CD4-positive, alpha-beta memory T cell (primary cell): ENCODE measurements around the gene WAC. TPM values are rescaled to one million over a fixed set of nuclear protein-coding genes. Genes with fewer than 3 reads are reported as not detected.
"Not testable (repeated sequence)": the region's sequence is repeated elsewhere in the genome, so short reads cannot be mapped to it uniquely, and the experiment has no call there.

Source experiments
- CTCF ChIA-PET: fragments of 350-600 bp; sonication (Branson Sonifier 250); formaldehyde crosslinking; loops from one replicate; lab custom pipeline; 2021; ENCODE audit warnings: inconsistent platforms; ENCODE audit not compliant: partially characterized antibody; lab: Charles Lee
- POLR2A ChIA-PET: fragments of 350-600 bp; sonication (Branson Sonifier 250); formaldehyde crosslinking; loops from one replicate; lab custom pipeline; 2021; ENCODE audit not compliant: partially characterized antibody; lab: Charles Lee
- DNase-seq, 5 donors: peaks; one replicate each; pipeline versions ENCODE4 v3.0.0 to v3.0.0-alpha.2; 2020 to 2022; ENCODE audit warnings: mixed read lengths in 1 of 5
- H3K27ac ChIP-seq: one replicate; pipeline ENCODE4 v1.7.0; 2013; ENCODE audit warnings: low read depth, low read length
- H3K27me3 ChIP-seq: 2 replicates; pipeline ENCODE4 v1.7.0; 2013; ENCODE audit warnings: mild to moderate bottlenecking, low read length, moderate library complexity; ENCODE audit not compliant: insufficient read depth
- H3K36me3 ChIP-seq: 2 replicates; pipeline ENCODE4 v1.7.0; 2013; ENCODE audit warnings: mild to moderate bottlenecking, low read length, moderate library complexity; ENCODE audit not compliant: insufficient read depth
- H3K4me1 ChIP-seq: 2 replicates; pipeline ENCODE4 v1.7.0; 2013; ENCODE audit warnings: mild to moderate bottlenecking, low read length, moderate library complexity; ENCODE audit not compliant: insufficient read depth
- H3K4me3 ChIP-seq, 2 donors: one replicate each; pipeline ENCODE4 v1.7.0; 2013; ENCODE audit warnings: low read length in 2 of 2, mild to moderate bottlenecking in 1 of 2
- H3K9me3 ChIP-seq, 2 donors: one replicate each; pipeline ENCODE4 v1.7.0; 2013; ENCODE audit warnings: low read length in 2 of 2, control low read depth in 1 of 2; ENCODE audit not compliant: control insufficient read depth in 1 of 2
- H3K27ac Mint-ChIP-seq, 7 donors: one replicate each; pipeline ENCODE4 v1.8.0; 2020 to 2021; ENCODE audit warnings: mixed read lengths in 7 of 7, mild to moderate bottlenecking in 6 of 7, inconsistent platforms in 3 of 7, moderate library complexity in 3 of 7
- H3K27me3 Mint-ChIP-seq, 2 donors: one replicate each; pipeline ENCODE4 v1.8.0; 2020 to 2021; ENCODE audit warnings: mixed read lengths in 2 of 2
- H3K36me3 Mint-ChIP-seq, 2 donors: one replicate each; pipeline ENCODE4 v1.8.0; 2020 to 2021; ENCODE audit warnings: mixed read lengths in 2 of 2, inconsistent platforms in 1 of 2, mild to moderate bottlenecking in 1 of 2
- H3K4me1 Mint-ChIP-seq, 4 donors: one replicate each; pipeline ENCODE4 v1.8.0; 2020 to 2021; ENCODE audit warnings: mixed read lengths in 4 of 4, mild to moderate bottlenecking in 1 of 4
- H3K4me3 Mint-ChIP-seq, 8 donors: one replicate each; pipeline ENCODE4 v1.8.0; 2020 to 2021; ENCODE audit warnings: mixed read lengths in 8 of 8, mild to moderate bottlenecking in 7 of 8, moderate library complexity in 6 of 8, inconsistent platforms in 3 of 8
- H3K9me3 Mint-ChIP-seq, 8 donors: one replicate each; pipeline ENCODE4 v1.8.0; 2020 to 2021; ENCODE audit warnings: mixed read lengths in 8 of 8, mild to moderate bottlenecking in 5 of 8, inconsistent platforms in 3 of 8, moderate library complexity in 1 of 8
- intact Hi-C: fragments of 100-400 bp; cut with micrococcal nuclease; formaldehyde crosslinking; loops from one replicate; pipeline ENCODE4 v1.15.1; 2023
- polyA plus RNA-seq, 2 donors: library from polyadenylated mRNA; unstranded; fragments of 300-500 nt; fragmentation: Illumina TruSeq; gene quantifications; one replicate each; pipeline ENCODE4 v1.2.3, GENCODE V29; 2021
- total RNA-seq, 2 experiments: library from RNA; stranded (reverse); gene quantifications; one replicate each; pipeline ENCODE4 v1.2.3, GENCODE V29; 2021

WAC gene
- total and polyA plus RNA-seq, 4 experiments from 2014 or later: 44.1 to 174 (median 142) TPM

GRCh38 chr10:28644647-28645046 is 111.7 kb downstream of the WAC start:
- H3K9me3 Mint-ChIP-seq: peaks cover 0 to 13% (median 2%) of the 10 kb centered on the region in 8 donors
- Histone ChIP-seq H3K27ac (no peak overlapping the region), H3K9me3 (no peaks in the 10 kb centered on the region), H3K4me3 (no peak overlapping the region), H3K4me1 (no peaks in the 10 kb centered on the region), H3K27me3 (no peaks in the 10 kb centered on the region), H3K36me3 (no peaks in the 10 kb centered on the region)
- H3K36me3 Mint-ChIP-seq: no peaks in the 10 kb centered on the region
- H3K27ac Mint-ChIP-seq: no peak overlapping the region
- no peak overlapping the region for H3K4me3 Mint-ChIP-seq
- intact Hi-C loops: no loop called here
- H3K27me3 Mint-ChIP-seq: peaks cover 2 to 8% of the 10 kb centered on the region in 2 donors
- H3K4me1 Mint-ChIP-seq: peaks cover 0 to 3% (median 0%) of the 10 kb centered on the region in 4 donors
- POLR2A ChIA-PET: no interaction called here
- DNase-seq: no peak
- CTCF ChIA-PET: interaction anchor here (0.9 to 1.3 kb wide), 2 partner anchors 16 to 19 kb away, joined by 3 to 4 read pairs; no protein-coding TSS in a partner anchor

DNA sequence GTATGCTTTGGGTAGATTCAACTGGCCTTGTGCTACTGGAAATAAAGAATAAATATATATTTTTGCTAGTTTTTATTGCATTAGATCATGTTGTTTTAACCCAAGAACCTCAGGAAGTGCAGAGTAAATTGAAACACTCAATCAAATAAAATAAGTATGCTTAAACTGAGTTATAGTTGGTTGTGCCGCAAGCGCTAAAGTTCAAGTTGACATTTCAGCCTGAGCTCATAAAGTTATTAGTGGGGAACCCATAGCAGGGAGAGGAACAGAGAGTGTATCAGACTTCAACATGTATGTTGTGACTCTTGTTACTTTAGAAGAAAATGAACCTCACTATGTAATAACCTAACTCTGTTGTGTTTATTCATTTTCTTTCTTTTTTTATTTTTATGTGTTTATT is 119.2 kb downstream of the WAC start:
- no peak overlapping the region for H3K27ac ChIP-seq
- ChIA-PET POLR2A (no interaction called here), CTCF (interaction anchor here (1.4 to 1.6 kb wide), 2 partner anchors 12 to 24 kb away, joined by 4 to 6 read pairs; no protein-coding TSS in a partner anchor)
- no peak overlapping the region for H3K4me3 ChIP-seq
- no peak overlapping the region for H3K4me3 Mint-ChIP-seq
- H3K27ac Mint-ChIP-seq: no peak overlapping the region
- H3K36me3 ChIP-seq: no peaks in the 10 kb centered on the region
- intact Hi-C loops: no loop called here
- H3K4me1 ChIP-seq: no peaks in the 10 kb centered on the region
- no peaks in the 10 kb centered on the region for H3K9me3 ChIP-seq
- H3K4me1 Mint-ChIP-seq: no peaks in the 10 kb centered on the region
- H3K27me3 ChIP-seq: no peaks in the 10 kb centered on the region
- no peak for DNase-seq
- peaks cover 8 to 11% of the 10 kb centered on the region in 2 donors for H3K27me3 Mint-ChIP-seq
- peaks cover 0 to 6% (median 0%) of the 10 kb centered on the region in 8 donors for H3K9me3 Mint-ChIP-seq
- H3K36me3 Mint-ChIP-seq: no peaks in the 10 kb centered on the region

GRCh38 chr10:28652703-28653102 is 119.8 kb downstream of the WAC start:
- H3K4me1 ChIP-seq: no peaks in the 10 kb centered on the region
- no peaks in the 10 kb centered on the region for H3K36me3 ChIP-seq
- H3K9me3 ChIP-seq: no peaks in the 10 kb centered on the region
- Mint-ChIP-seq H3K27me3 (peaks cover 9 to 11% of the 10 kb centered on the region in 2 donors), H3K9me3 (peaks cover 0 to 4% (median 0%) of the 10 kb centered on the region in 8 donors), H3K27ac (no peak overlapping the region), H3K4me3 (no peak overlapping the region), H3K4me1 (no peaks in the 10 kb centered on the region), H3K36me3 (no peaks in the 10 kb centered on the region)
- intact Hi-C loops: no loop called here
- no peak for DNase-seq
- CTCF ChIA-PET: interaction anchor here (0.8 to 1.6 kb wide), 3 partner anchors 11 to 24 kb away, joined by 3 to 6 read pairs (median 4); no protein-coding TSS in a partner anchor
- H3K4me3 ChIP-seq: no peak overlapping the region
- H3K27ac ChIP-seq: no peak overlapping the region
- POLR2A ChIA-PET: no interaction called here
- H3K27me3 ChIP-seq: no peaks in the 10 kb centered on the region

GRCh38 chr10:28658824-28659223 is 125.9 kb downstream of the WAC start:
- DNase-seq, H3K36me3 Mint-ChIP-seq, H3K27ac Mint-ChIP-seq, H3K27ac ChIP-seq, intact Hi-C loops, H3K9me3 ChIP-seq, H3K4me1 ChIP-seq, H3K4me3 Mint-ChIP-seq, H3K27me3 ChIP-seq, H3K4me1 Mint-ChIP-seq, POLR2A ChIA-PET, H3K4me3 ChIP-seq, H3K36me3 ChIP-seq, H3K9me3 Mint-ChIP-seq: not testable (repeated sequence)
- peaks cover 7 to 10% of the 10 kb centered on the region in 2 donors for H3K27me3 Mint-ChIP-seq
- CTCF ChIA-PET: interaction anchor here (1.0 kb wide), 1 partner anchor 31 kb away, joined by 3 read pairs; no protein-coding TSS in a partner anchor

DNA sequence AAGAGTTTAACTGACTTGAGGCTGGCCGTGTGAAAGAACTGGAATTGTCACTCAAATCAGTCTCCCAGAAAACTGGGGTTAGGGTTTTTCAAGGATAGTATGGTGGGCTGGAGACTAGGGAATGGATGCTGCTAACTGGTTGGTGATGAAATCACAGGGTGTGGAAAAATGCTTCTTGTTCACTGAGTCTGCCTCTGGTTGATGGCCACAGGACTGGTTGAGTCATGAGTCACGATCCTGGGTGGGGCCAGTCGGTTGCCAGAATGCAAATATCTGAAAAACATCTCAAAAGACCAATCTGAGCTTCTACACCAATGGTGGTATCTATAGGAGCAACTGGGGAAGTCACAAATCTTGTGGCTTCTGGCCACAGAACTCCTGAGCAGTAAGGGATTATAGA is 128.1 kb downstream of the WAC start:
- H3K4me3 ChIP-seq: no peak overlapping the region
- Mint-ChIP-seq H3K4me3 (no peak overlapping the region), H3K27me3 (peaks cover 15% of the 10 kb centered on the region in 2 donors), H3K27ac (no peak overlapping the region), H3K9me3 (no peaks in the 10 kb centered on the region), H3K4me1 (peaks cover 0 to 4% (median 1%) of the 10 kb centered on the region in 4 donors), H3K36me3 (no peaks in the 10 kb centered on the region)
- H3K9me3 ChIP-seq: no peaks in the 10 kb centered on the region
- H3K36me3 ChIP-seq: no peaks in the 10 kb centered on the region
- intact Hi-C loops: no loop called here
- CTCF ChIA-PET: interaction anchor here (1.2 to 1.7 kb wide), 2 partner anchors 9 to 33 kb away, joined by 3 to 5 read pairs; no protein-coding TSS in a partner anchor
- peaks cover 4% of the 10 kb centered on the region for H3K27me3 ChIP-seq
- H3K4me1 ChIP-seq: no peaks in the 10 kb centered on the region
- DNase-seq: no peak
- POLR2A ChIA-PET: no interaction called here
- H3K27ac ChIP-seq: no peak overlapping the region

GRCh38 chr10:28663576-28664368 is 130.9 kb downstream of the WAC start:
- POLR2A ChIA-PET: interaction anchor here (0.8 kb wide), 1 partner anchor 29 kb away, joined by 3 read pairs; no protein-coding TSS in a partner anchor
- Mint-ChIP-seq H3K4me1 (peaks cover 6 to 9% (median 8%) of the 10 kb centered on the region in 4 donors), H3K27ac (peak overlapping the region in 1 of 7 donors; percentile 29), H3K36me3 (no peaks in the 10 kb centered on the region), H3K27me3 (peaks cover 33 to 37% of the 10 kb centered on the region in 2 donors), H3K4me3 (no peak overlapping the region), H3K9me3 (no peaks in the 10 kb centered on the region)
- H3K36me3 ChIP-seq: no peaks in the 10 kb centered on the region
- no peaks in the 10 kb centered on the region for H3K9me3 ChIP-seq
- DNase-seq: peak; percentile 50 to 67 (median 61)
- no peak overlapping the region for H3K27ac ChIP-seq
- CTCF ChIA-PET: interaction anchor here (0.6 to 2.5 kb wide), 29 partner anchors 9 to 833 kb away, joined by 3 to 26 read pairs (median 5); partner anchors contain the start of gene BAMBI
- no peak overlapping the region for H3K4me3 ChIP-seq
- intact Hi-C loops: loop anchor here (1.0 to 2.0 kb wide), 3 partner anchors 641 to 833 kb away; no protein-coding TSS in a partner anchor
- H3K4me1 ChIP-seq: peaks cover under 1% of the 10 kb centered on the region
- peaks cover 17% of the 10 kb centered on the region for H3K27me3 ChIP-seq

DNA sequence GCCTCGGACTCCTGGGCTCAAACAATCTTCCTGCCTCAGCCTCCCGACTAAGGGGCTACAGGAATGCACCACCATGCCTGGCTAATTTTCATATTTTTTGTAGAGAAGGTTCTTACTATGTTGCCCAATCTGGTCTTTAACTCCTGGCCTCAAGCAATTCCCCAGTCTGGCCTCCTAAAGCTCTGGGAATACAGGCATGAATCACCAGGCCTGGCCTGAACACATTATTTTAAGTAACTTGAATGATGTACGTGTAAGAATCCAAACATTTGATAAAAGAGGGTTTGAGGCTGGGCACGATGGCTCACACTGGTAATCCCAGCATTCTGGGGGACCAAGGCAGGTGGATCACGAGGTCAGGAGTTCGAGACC is 131.4 kb downstream of the WAC start:
- intact Hi-C loops: loop anchor here (1.0 kb wide), 2 partner anchors 640 to 728 kb away; no protein-coding TSS in a partner anchor
- Mint-ChIP-seq H3K4me1 (peaks cover 9 to 15% (median 12%) of the 10 kb centered on the region in 4 donors), H3K27ac (no peak overlapping the region), H3K4me3 (no peak overlapping the region), H3K27me3 (peaks cover 39 to 43% of the 10 kb centered on the region in 2 donors), H3K9me3 (no peaks in the 10 kb centered on the region), H3K36me3 (no peaks in the 10 kb centered on the region)
- Histone ChIP-seq H3K4me3 (no peak overlapping the region), H3K27ac (no peak overlapping the region), H3K27me3 (peaks cover 20% of the 10 kb centered on the region), H3K36me3 (no peaks in the 10 kb centered on the region), H3K4me1 (peaks cover 4% of the 10 kb centered on the region), H3K9me3 (no peaks in the 10 kb centered on the region)
- DNase-seq: no peak
- ChIA-PET POLR2A (no interaction called here), CTCF (interaction anchor here (0.7 to 2.5 kb wide), 27 partner anchors 9 to 787 kb away, joined by 3 to 26 read pairs (median 5); partner anchors contain the start of gene BAMBI)
